HepG2 (cell line): Measurements from ENCODE around the gene PRSS3.

Source experiments
- GABPA ChIP-seq, 2 experiments: IDR thresholded peaks; 2 replicates each; pipeline ENCODE4 v1.6.1; 2011 to 2016; ENCODE audit warnings: low read depth in 2 of 2, low read length in 1 of 2, missing biosample characterization in 1 of 2, missing genetic modification characterization in 1 of 2
- POLR2AphosphoS5 ChIP-seq: IDR thresholded peaks from 2 replicates; pipeline ENCODE4 v1.6.1; 2012; ENCODE audit warnings: low read depth, low read length
- TCF7L2 ChIP-seq: IDR thresholded peaks from 2 replicates; pipeline ENCODE4 v1.6.1; 2011; ENCODE audit warnings: mild to moderate bottlenecking, low read depth, low read length, moderate library complexity
- ZNF17 ChIP-seq: sonication (generic); formaldehyde crosslinking; IDR thresholded peaks from 2 replicates; pipeline ENCODE4 v1.5.0; 2020; ENCODE audit warnings: mild to moderate bottlenecking, missing genetic modification reagents
- ZNF670 ChIP-seq: sonication (generic); formaldehyde crosslinking; IDR thresholded peaks from 2 replicates; pipeline ENCODE4 v1.8.0; 2022; ENCODE audit warnings: mild to moderate bottlenecking, missing genetic modification reagents, borderline replicate concordance
- ZNF7 ChIP-seq: IDR thresholded peaks from 2 replicates; pipeline ENCODE4 v1.6.1; 2016; ENCODE audit warnings: missing biosample characterization, missing genetic modification reagents
- TF ChIP-seq, protein P1 (sequence below), 2 experiments: IDR thresholded peaks; 2 replicates each; pipeline ENCODE4 v1.6.1; 2011 to 2012; ENCODE audit warnings: low read length in 2 of 2, borderline replicate concordance in 1 of 2, low read depth in 1 of 2, mild to moderate bottlenecking in 1 of 2, moderate library complexity in 1 of 2

DNA sequence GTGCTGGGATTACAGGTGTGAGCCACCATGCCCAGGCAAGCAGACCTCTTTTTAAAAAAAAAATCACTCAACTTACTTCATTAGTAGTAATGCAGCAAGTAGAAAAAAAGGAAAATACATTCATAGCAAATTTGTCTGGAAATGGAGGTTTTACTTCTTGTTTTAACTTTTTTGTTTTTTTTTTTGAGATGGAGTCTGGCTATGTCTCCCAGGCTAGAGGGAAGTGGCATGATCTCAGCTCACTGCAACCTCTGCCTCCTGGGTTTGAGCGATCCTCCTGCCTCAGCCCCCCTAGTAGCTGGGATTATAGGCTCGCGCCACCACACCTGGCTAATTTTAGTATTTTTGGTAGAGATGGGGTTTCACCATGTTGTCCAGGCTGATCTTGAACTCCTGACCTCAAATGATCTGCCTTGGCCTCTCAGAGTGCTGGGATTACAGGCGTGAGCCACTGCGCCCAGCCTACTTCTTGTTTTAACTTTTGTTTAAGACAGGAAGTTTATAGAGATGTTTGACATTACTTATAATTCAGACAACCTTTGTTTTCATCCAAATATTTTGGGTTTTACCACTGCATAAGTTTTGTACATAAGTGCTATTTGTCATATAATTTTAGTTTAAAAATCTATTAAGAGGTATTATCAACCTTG is 48.1 kb downstream of the PRSS3 start:
- no peak for TF ChIP-seq ZNF670 (CRISPR knock-in tag)
- no peak for TF ChIP-seq ZNF17 (CRISPR knock-in tag)
- no peak for TF ChIP-seq POLR2AphosphoS5
- TF ChIP-seq, protein P1, sequence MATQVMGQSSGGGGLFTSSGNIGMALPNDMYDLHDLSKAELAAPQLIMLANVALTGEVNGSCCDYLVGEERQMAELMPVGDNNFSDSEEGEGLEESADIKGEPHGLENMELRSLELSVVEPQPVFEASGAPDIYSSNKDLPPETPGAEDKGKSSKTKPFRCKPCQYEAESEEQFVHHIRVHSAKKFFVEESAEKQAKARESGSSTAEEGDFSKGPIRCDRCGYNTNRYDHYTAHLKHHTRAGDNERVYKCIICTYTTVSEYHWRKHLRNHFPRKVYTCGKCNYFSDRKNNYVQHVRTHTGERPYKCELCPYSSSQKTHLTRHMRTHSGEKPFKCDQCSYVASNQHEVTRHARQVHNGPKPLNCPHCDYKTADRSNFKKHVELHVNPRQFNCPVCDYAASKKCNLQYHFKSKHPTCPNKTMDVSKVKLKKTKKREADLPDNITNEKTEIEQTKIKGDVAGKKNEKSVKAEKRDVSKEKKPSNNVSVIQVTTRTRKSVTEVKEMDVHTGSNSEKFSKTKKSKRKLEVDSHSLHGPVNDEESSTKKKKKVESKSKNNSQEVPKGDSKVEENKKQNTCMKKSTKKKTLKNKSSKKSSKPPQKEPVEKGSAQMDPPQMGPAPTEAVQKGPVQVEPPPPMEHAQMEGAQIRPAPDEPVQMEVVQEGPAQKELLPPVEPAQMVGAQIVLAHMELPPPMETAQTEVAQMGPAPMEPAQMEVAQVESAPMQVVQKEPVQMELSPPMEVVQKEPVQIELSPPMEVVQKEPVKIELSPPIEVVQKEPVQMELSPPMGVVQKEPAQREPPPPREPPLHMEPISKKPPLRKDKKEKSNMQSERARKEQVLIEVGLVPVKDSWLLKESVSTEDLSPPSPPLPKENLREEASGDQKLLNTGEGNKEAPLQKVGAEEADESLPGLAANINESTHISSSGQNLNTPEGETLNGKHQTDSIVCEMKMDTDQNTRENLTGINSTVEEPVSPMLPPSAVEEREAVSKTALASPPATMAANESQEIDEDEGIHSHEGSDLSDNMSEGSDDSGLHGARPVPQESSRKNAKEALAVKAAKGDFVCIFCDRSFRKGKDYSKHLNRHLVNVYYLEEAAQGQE (IDR thresholded peaks at IDR 0.05; ENCODE audit: borderline replicate concordance in 1 of 2, low read depth in 1 of 2, low read length in 2 of 2) = no peak
- TF ChIP-seq ZNF7 (CRISPR knock-in tag) = no peak
- TF ChIP-seq GABPA (IDR thresholded peaks at IDR 0.05; ENCODE audit: low read depth, low read length) = no peak
- TF ChIP-seq GABPA (CRISPR knock-in tag; IDR thresholded peaks at IDR 0.05; ENCODE audit: low read depth) = no peak
- TF ChIP-seq TCF7L2 = no peak
